AG04449 (cell line): ENCODE results near the gene PRAME.

Source experiments
- CTCF ChIA-PET: fragments of 350-600 bp; formaldehyde crosslinking; extraction: SDS; loops from one replicate; lab custom pipeline; 2021; ENCODE audit warnings: antibody characterized with exemption; lab: Yijun Ruan, JAX
- POLR2A ChIA-PET: fragments of 400-600, 350-600 bp; formaldehyde crosslinking; extraction: SDS; loops from one replicate; lab custom pipeline; 2020; ENCODE audit warnings: antibody characterized with exemption, inconsistent platforms; lab: Yijun Ruan, JAX
- DNase-seq: peaks from one replicate; pipeline ENCODE4 v3.0.0-alpha.2; 2010; ENCODE audit warnings: low read depth, low spot score
- H3K4me3 ChIP-seq: 2 replicates; pipeline ENCODE4 v1.5.1; 2011; ENCODE audit warnings: low read depth, mild to moderate bottlenecking, control low read depth, low read length
- TF ChIP-seq, protein P1 (sequence below): IDR thresholded peaks from one replicate; pipeline ENCODE4 v1.5.1; 2011; ENCODE audit warnings: mild to moderate bottlenecking, moderate library complexity, low read length, control low read depth, inconsistent platforms; ENCODE audit not compliant: insufficient read depth; ENCODE audit errors: missing control alignments

PRAME gene

DNA sequence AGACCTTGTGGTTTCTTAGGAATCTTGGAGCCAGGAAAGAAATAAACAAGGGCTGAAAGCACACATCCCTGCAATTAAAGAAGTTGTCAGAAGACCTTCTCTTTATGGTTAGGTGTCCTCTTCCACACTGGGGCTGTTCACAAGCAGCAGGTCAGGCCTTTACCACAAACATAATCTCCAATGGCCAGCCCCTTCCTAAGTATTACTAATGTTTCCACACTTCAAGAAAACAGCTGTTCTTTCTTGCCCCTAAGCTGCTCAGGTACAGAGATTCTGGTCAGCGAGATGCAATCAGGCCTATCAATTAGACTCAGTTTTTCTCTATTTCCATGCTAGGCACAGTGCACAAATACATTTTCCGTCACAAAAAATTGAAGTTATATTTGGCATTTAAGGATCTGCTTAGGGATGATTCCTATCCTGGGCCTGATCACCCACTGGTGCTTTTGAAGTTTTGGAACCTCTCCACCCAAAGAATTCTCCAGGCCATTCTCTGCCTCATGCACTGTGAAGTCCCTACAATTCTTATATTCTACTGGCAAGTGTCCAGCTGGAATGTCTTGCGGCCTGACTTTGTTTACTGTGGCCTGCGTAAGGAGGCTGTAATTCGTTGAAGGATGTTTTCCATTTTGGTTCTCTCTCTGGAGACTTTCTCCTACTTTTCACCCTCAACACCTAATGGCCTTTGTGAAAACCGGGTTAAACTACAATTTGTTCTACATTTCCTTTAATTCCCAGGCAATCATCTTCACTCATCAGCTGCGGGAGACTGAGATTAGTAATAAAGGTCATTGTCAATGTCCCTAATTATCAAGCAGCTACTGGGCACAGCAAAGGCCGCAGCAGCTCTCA, 5.1 kb downstream of the PRAME start:
- CTCF ChIA-PET, result interaction anchor here (1.1 to 1.3 kb wide), 3 partner anchors 23 to 90 kb away, joined by 3 to 6 read pairs (median 3); no protein-coding TSS in a partner anchor
- TF ChIP-seq, protein P1, sequence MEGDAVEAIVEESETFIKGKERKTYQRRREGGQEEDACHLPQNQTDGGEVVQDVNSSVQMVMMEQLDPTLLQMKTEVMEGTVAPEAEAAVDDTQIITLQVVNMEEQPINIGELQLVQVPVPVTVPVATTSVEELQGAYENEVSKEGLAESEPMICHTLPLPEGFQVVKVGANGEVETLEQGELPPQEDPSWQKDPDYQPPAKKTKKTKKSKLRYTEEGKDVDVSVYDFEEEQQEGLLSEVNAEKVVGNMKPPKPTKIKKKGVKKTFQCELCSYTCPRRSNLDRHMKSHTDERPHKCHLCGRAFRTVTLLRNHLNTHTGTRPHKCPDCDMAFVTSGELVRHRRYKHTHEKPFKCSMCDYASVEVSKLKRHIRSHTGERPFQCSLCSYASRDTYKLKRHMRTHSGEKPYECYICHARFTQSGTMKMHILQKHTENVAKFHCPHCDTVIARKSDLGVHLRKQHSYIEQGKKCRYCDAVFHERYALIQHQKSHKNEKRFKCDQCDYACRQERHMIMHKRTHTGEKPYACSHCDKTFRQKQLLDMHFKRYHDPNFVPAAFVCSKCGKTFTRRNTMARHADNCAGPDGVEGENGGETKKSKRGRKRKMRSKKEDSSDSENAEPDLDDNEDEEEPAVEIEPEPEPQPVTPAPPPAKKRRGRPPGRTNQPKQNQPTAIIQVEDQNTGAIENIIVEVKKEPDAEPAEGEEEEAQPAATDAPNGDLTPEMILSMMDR, result no peak
- POLR2A ChIA-PET, result no interaction called here

DNA sequence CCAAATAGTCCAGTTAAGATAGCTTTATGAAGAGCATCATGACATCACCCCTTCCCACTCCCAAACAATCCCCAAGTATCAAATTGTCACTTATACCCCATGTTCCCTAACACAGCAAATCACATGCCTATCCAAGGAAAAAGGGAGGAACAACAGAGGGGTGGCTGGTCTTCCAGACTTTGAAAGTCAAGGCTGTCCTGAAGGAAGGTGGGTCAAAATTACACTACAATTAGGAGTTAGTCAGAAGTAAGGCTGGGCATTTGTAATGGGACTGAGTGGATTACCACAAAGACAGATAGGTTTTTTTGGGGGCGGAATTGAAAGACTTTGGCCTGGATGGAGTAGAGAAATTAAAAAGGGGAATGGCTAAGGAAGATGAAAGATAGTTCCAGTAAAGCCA, 5.9 kb downstream of the PRAME start:
- TF ChIP-seq, protein P1, result no peak
- DNase-seq, result no peak
- ChIA-PET POLR2A (no interaction called here), CTCF (no interaction called here)
- H3K4me3 ChIP-seq, result no peak overlapping the region

More for the DNA sequence above, 5.1 kb downstream of the PRAME start:
- no peak overlapping the region for H3K4me3 ChIP-seq
- DNase-seq, result no peak

DNA sequence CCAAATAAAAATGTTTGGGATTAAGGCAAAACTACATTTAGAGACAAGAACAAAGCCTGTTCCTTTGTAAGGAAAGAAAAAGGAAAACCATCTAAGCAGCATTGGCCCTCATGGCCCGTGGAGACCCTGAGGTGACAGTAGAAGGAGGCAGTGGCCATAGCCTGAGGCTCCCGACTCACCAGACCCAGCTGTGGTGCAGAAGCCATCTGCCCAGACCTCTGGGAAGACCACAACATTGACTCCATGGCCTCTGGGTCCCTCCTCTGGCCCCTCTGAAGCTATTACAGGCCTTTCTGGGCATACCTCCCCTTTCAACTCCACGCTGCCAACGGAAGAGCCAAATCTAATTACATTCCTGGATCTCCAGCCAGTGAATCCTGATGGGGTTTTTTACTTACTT, 6.4 kb downstream of the PRAME start:
- no peak for DNase-seq
- ChIA-PET CTCF (no interaction called here), POLR2A (no interaction called here)
- TF ChIP-seq, protein P1, result no peak
- no peak overlapping the region for H3K4me3 ChIP-seq

DNA sequence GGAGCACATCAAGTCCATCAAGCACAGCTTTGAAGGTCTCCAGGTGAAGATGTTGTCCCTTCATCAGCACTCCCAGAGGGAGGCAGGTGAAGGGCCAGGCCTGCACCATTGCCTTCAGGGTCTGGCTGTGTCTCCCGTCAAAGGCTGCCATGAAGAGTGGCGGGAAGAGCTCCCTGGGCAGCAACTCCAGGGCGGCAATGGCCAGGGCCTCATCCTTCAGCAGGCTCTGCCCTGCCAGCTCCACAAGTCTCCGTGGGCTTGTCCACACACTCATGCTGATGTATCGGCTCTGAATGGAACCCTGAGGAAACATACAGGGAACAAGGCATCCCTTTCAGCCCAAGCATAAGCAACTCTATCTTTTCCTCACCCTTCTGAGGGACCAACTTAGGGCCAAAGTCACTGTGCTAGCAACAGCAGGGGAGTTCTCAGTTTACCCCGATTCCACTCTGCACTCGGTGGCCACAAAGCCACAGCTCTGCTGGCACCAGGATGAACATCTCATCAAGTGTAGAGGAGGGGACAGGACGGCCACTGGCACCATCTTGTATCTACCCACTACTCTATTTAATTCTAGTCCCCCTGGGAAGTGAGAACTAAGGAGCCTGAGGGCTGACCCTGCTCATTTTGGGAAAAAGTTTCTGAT, 8.2 kb downstream of the PRAME start:
- TF ChIP-seq, protein P1, result no peak
- DNase-seq, result no peak
- H3K4me3 ChIP-seq, result no peak overlapping the region
- ChIA-PET CTCF (no interaction called here), POLR2A (no interaction called here)

DNA sequence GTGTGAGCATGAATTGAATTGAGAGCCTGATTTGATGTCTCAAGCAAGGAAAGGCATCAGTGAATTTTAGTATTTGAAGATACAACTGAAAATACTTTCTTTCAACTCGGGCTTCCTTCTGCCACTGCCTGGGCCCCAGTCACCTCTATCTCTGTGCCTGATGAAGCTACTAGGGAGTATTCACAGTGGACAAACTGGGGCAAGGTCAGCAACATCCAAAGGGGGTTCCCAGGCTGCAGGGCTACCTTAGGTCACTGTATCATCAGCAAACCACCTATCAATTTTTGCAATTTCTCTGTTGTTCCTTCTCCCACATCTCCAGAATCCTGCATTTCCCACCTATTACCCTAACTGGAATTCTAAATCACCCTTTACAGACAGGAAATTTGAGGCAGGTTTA, 10.2 kb downstream of the PRAME start:
- ChIA-PET CTCF (no interaction called here), POLR2A (no interaction called here)
- no peak overlapping the region for H3K4me3 ChIP-seq
- TF ChIP-seq, protein P1, result no peak
- no peak for DNase-seq

DNA sequence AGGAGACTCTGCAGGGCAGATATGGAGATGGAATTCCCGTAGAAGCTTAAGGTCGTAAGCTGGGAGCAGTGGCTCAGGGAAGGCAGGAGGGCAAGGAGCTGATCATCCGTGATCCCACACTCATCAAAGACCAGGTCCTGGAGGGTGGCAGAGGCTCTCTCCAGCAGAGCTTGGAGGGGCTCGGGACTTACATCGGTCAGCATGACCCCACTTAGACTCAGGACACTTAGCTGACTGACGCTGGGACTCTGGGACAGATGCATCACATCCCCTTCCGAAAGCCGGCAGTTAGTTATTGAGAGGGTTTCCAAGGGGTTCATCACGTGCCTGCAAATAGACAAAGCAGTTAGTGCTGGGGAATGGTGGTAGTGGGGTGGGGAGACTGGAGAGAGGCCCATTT, 10.7 kb downstream of the PRAME start:
- no peak for DNase-seq
- TF ChIP-seq, protein P1, result no peak
- ChIA-PET CTCF (no interaction called here), POLR2A (no interaction called here)
- no peak overlapping the region for H3K4me3 ChIP-seq
